B cell (primary cell): Measurements from ENCODE around the gene HOXB6.

ENCODE experiments used
- CTCF ChIP-seq: fragments of 200-600 bp; IDR thresholded peaks from one replicate; pipeline ENCODE4 v1.8.0; 2022; ENCODE audit warnings: antibody characterized with exemption, mild to moderate bottlenecking
- EZH2 ChIP-seq: IDR thresholded peaks from 2 replicates; pipeline ENCODE4 v1.6.1; 2012; ENCODE audit warnings: borderline replicate concordance, low read depth, mild to moderate bottlenecking, moderate library complexity, low read length; ENCODE audit not compliant: insufficient read depth, poor library complexity, severe bottlenecking

- TF ChIP-seq EZH2 (no peak), CTCF (no peak)
These were observed 42.6 kb downstream of the HOXB6 start for GRCh38 chr17:48561884-48562810.
